A549 (cell line): ENCODE results near the gene PPP1R1A.

Experiments used
- HOXB5 ChIP-seq: fragments of 250-450 bp; sonication (Bioruptor Pico); IDR thresholded peaks from 2 replicates; pipeline ENCODE4 v1.5.0; 2020; ENCODE audit warnings: mild to moderate bottlenecking, moderate library complexity
- NFE2L2 ChIP-seq: fragments of 150-350 bp; conservative IDR thresholded peaks from 2 replicates; pipeline ENCODE4 v1.6.1; 2014; ENCODE audit warnings: low read length
- TF ChIP-seq, protein P1 (sequence below): fragments of >200 bp; sonication (Bioruptor Twin); formaldehyde crosslinking; IDR thresholded peaks from 3 replicates; pipeline ENCODE4 v1.5.1; 2016
- TF ChIP-seq, protein P2 (sequence below): fragments of 250-450 bp; sonication (Bioruptor Pico); IDR thresholded peaks from 2 replicates; pipeline ENCODE4 v1.5.0; 2021; ENCODE audit warnings: mild to moderate bottlenecking, moderate library complexity, borderline replicate concordance

GRCh38 chr12:54558759-54559158, 29.7 kb downstream of the PPP1R1A start:
- TF ChIP-seq, protein P1, sequence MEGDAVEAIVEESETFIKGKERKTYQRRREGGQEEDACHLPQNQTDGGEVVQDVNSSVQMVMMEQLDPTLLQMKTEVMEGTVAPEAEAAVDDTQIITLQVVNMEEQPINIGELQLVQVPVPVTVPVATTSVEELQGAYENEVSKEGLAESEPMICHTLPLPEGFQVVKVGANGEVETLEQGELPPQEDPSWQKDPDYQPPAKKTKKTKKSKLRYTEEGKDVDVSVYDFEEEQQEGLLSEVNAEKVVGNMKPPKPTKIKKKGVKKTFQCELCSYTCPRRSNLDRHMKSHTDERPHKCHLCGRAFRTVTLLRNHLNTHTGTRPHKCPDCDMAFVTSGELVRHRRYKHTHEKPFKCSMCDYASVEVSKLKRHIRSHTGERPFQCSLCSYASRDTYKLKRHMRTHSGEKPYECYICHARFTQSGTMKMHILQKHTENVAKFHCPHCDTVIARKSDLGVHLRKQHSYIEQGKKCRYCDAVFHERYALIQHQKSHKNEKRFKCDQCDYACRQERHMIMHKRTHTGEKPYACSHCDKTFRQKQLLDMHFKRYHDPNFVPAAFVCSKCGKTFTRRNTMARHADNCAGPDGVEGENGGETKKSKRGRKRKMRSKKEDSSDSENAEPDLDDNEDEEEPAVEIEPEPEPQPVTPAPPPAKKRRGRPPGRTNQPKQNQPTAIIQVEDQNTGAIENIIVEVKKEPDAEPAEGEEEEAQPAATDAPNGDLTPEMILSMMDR: no peak
- TF ChIP-seq HOXB5 (CRISPR knock-in tag) (no peak), NFE2L2 (no peak)
- TF ChIP-seq, protein P2, sequence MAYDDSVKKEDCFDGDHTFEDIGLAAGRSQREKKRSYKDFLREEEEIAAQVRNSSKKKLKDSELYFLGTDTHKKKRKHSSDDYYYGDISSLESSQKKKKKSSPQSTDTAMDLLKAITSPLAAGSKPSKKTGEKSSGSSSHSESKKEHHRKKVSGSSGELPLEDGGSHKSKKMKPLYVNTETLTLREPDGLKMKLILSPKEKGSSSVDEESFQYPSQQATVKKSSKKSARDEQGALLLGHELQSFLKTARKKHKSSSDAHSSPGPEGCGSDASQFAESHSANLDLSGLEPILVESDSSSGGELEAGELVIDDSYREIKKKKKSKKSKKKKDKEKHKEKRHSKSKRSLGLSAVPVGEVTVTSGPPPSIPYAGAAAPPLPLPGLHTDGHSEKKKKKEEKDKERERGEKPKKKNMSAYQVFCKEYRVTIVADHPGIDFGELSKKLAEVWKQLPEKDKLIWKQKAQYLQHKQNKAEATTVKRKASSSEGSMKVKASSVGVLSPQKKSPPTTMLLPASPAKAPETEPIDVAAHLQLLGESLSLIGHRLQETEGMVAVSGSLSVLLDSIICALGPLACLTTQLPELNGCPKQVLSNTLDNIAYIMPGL (CRISPR knock-in tag): no peak
